Effector memory CD8-positive, alpha-beta T cell (primary cell): Measurements from ENCODE around the gene HYDIN.

Experiments used
- ATAC-seq: fragments of 150-1000 bp; cut with Tn5 transposase; replicated peaks from 2 replicates; pipeline ENCODE4 v1.10.0; 2021; ENCODE audit warnings: mild to moderate bottlenecking, moderate library complexity
- DNase-seq, 3 experiments: peaks; one replicate each; pipeline ENCODE4 v3.0.0; 2021
- H3K27ac Mint-ChIP-seq, 2 donors: one replicate each; pipeline ENCODE4 v1.8.0; 2022; ENCODE audit warnings: mild to moderate bottlenecking in 2 of 2, mixed read lengths in 2 of 2, moderate library complexity in 2 of 2
- H3K27me3 Mint-ChIP-seq, 2 donors: one replicate each; pipeline ENCODE4 v1.8.0; 2022; ENCODE audit warnings: mixed read lengths in 2 of 2
- H3K36me3 Mint-ChIP-seq: one replicate; pipeline ENCODE4 v1.8.0; 2022; ENCODE audit warnings: mild to moderate bottlenecking, moderate library complexity, mixed read lengths; ENCODE audit not compliant: insufficient read depth
- H3K4me1 Mint-ChIP-seq, 2 donors: one replicate each; pipeline ENCODE4 v1.8.0; 2022; ENCODE audit warnings: low read depth in 2 of 2, mixed read lengths in 2 of 2
- H3K4me3 Mint-ChIP-seq, 2 donors: one replicate each; pipeline ENCODE4 v1.8.0; 2022; ENCODE audit warnings: mild to moderate bottlenecking in 2 of 2, mixed read lengths in 2 of 2, moderate library complexity in 2 of 2
- H3K9me3 Mint-ChIP-seq, 2 donors: one replicate each; pipeline ENCODE4 v1.8.0; 2022; ENCODE audit warnings: mixed read lengths in 2 of 2
- total RNA-seq, 9 experiments: gene quantifications; one replicate each; lab custom pipeline; 2026; lab: John Stamatoyannopoulos, UW

HYDIN gene
- total RNA-seq = 0 to 0.11 (median 0) reads per million in 9 experiments

- H3K27ac Mint-ChIP-seq = no peak within 1 kb of the TSS
- DNase-seq (no peak), ATAC-seq (no peak)
- H3K4me3 Mint-ChIP-seq = no peak within 1 kb of the TSS
- peaks cover 26 to 30% of the 10 kb centered on the region in 2 donors for H3K27me3 Mint-ChIP-seq
- H3K36me3 Mint-ChIP-seq = no peaks in the 10 kb centered on the region
- H3K4me1 Mint-ChIP-seq = no peaks in the 10 kb centered on the region
- H3K9me3 Mint-ChIP-seq = peaks cover 2 to 25% of the 10 kb centered on the region in 2 donors
Measured at GRCh38 chr16:71230122-71230845, at the start of gene HYDIN. Gene HYDIN (minus strand): TSS chr16:71230722. CDS start chr16:71186895, 43,827 bp downstream.

GRCh38 chr16:71276589-71277334 lies 46.2 kb upstream of the HYDIN start:
- H3K4me3 Mint-ChIP-seq = no peak overlapping the region
- no peak for DNase-seq
- H3K9me3 Mint-ChIP-seq = no peaks in the 10 kb centered on the region
- no peak overlapping the region for H3K27ac Mint-ChIP-seq
- peaks cover 0 to 3% of the 10 kb centered on the region in 2 donors for H3K4me1 Mint-ChIP-seq
- no peaks in the 10 kb centered on the region for H3K27me3 Mint-ChIP-seq
- peaks cover 3% of the 10 kb centered on the region for H3K36me3 Mint-ChIP-seq
- ATAC-seq = no peak

GRCh38 chr16:71273384-71273783 lies 42.9 kb upstream of the HYDIN start:
- Mint-ChIP-seq H3K27ac (no peak overlapping the region), H3K36me3 (peaks cover 3% of the 10 kb centered on the region), H3K4me3 (no peak overlapping the region), H3K4me1 (no peaks in the 10 kb centered on the region), H3K9me3 (no peaks in the 10 kb centered on the region), H3K27me3 (peaks cover 12 to 13% of the 10 kb centered on the region in 2 donors)
- no peak for DNase-seq
- no peak for ATAC-seq

- Mint-ChIP-seq H3K27ac (no peak overlapping the region), H3K36me3 (peaks cover 6% of the 10 kb centered on the region), H3K4me3 (no peak overlapping the region), H3K9me3 (no peaks in the 10 kb centered on the region), H3K4me1 (no peaks in the 10 kb centered on the region), H3K27me3 (peaks cover 62 to 78% of the 10 kb centered on the region in 2 donors)
- no peak for DNase-seq
- ATAC-seq = no peak
Measured at GRCh38 chr16:71264299-71264698, 33.8 kb upstream of the HYDIN start.

GRCh38 chr16:71263582-71263981 lies 33.1 kb upstream of the HYDIN start:
- Mint-ChIP-seq H3K36me3 (peaks cover 6% of the 10 kb centered on the region), H3K27ac (no peak overlapping the region), H3K4me3 (no peak overlapping the region), H3K9me3 (no peaks in the 10 kb centered on the region), H3K27me3 (peaks cover 63 to 84% of the 10 kb centered on the region in 2 donors), H3K4me1 (no peaks in the 10 kb centered on the region)
- no peak for DNase-seq
- no peak for ATAC-seq

GRCh38 chr16:71262391-71262790 lies 31.9 kb upstream of the HYDIN start:
- ATAC-seq (no peak), DNase-seq (no peak)
- peaks cover 4% of the 10 kb centered on the region for H3K36me3 Mint-ChIP-seq
- H3K27ac Mint-ChIP-seq = no peak overlapping the region
- H3K4me3 Mint-ChIP-seq = no peak overlapping the region
- H3K4me1 Mint-ChIP-seq = no peaks in the 10 kb centered on the region
- H3K27me3 Mint-ChIP-seq = peaks cover 59 to 76% of the 10 kb centered on the region in 2 donors
- no peaks in the 10 kb centered on the region for H3K9me3 Mint-ChIP-seq

- Mint-ChIP-seq H3K36me3 (peaks cover 3% of the 10 kb centered on the region), H3K27ac (no peak overlapping the region), H3K9me3 (no peaks in the 10 kb centered on the region), H3K4me1 (no peaks in the 10 kb centered on the region), H3K27me3 (peaks cover 51 to 66% of the 10 kb centered on the region in 2 donors), H3K4me3 (no peak overlapping the region)
- ATAC-seq = no peak
- no peak for DNase-seq
Measured at GRCh38 chr16:71260995-71261394, 30.5 kb upstream of the HYDIN start.

- peaks cover 3% of the 10 kb centered on the region for H3K36me3 Mint-ChIP-seq
- H3K4me3 Mint-ChIP-seq = no peak overlapping the region
- H3K4me1 Mint-ChIP-seq = no peaks in the 10 kb centered on the region
- H3K27me3 Mint-ChIP-seq = peaks cover 59 to 61% of the 10 kb centered on the region in 2 donors
- no peak for ATAC-seq
- no peak for DNase-seq
- no peaks in the 10 kb centered on the region for H3K9me3 Mint-ChIP-seq
- H3K27ac Mint-ChIP-seq = no peak overlapping the region
Measured at GRCh38 chr16:71259086-71259485, 28.6 kb upstream of the HYDIN start.

GRCh38 chr16:71258372-71258771 lies 27.9 kb upstream of the HYDIN start:
- no peak for ATAC-seq
- Mint-ChIP-seq H3K4me1 (no peaks in the 10 kb centered on the region), H3K27ac (no peak overlapping the region), H3K27me3 (peaks cover 55 to 61% of the 10 kb centered on the region in 2 donors), H3K9me3 (no peaks in the 10 kb centered on the region), H3K4me3 (no peak overlapping the region), H3K36me3 (peaks cover 3% of the 10 kb centered on the region)
- DNase-seq = no peak

GRCh38 chr16:71257768-71258167 lies 27.2 kb upstream of the HYDIN start:
- peaks cover 3% of the 10 kb centered on the region for H3K36me3 Mint-ChIP-seq
- no peak for DNase-seq
- ATAC-seq = no peak
- no peaks in the 10 kb centered on the region for H3K9me3 Mint-ChIP-seq
- H3K4me3 Mint-ChIP-seq = no peak overlapping the region
- H3K27me3 Mint-ChIP-seq = peaks cover 53 to 55% of the 10 kb centered on the region in 2 donors
- no peaks in the 10 kb centered on the region for H3K4me1 Mint-ChIP-seq
- H3K27ac Mint-ChIP-seq = no peak overlapping the region

GRCh38 chr16:71255721-71256120 lies 25.2 kb upstream of the HYDIN start:
- no peak overlapping the region for H3K4me3 Mint-ChIP-seq
- H3K9me3 Mint-ChIP-seq = no peaks in the 10 kb centered on the region
- ATAC-seq = no peak

GRCh38 chr16:71254832-71255525 lies 24.5 kb upstream of the HYDIN start:
- H3K9me3 Mint-ChIP-seq = no peaks in the 10 kb centered on the region
- peaks cover 28 to 51% of the 10 kb centered on the region in 2 donors for H3K27me3 Mint-ChIP-seq
- H3K4me1 Mint-ChIP-seq = no peaks in the 10 kb centered on the region
- no peak for ATAC-seq
- H3K4me3 Mint-ChIP-seq = no peak overlapping the region
- H3K27ac Mint-ChIP-seq = no peak overlapping the region
- no peaks in the 10 kb centered on the region for H3K36me3 Mint-ChIP-seq
- no peak for DNase-seq

More at GRCh38 chr16:71255721-71256120, 25.2 kb upstream of the HYDIN start:
- Mint-ChIP-seq H3K36me3 (no peaks in the 10 kb centered on the region), H3K27ac (no peak overlapping the region), H3K27me3 (peaks cover 34 to 52% of the 10 kb centered on the region in 2 donors), H3K4me1 (no peaks in the 10 kb centered on the region)
- no peak for DNase-seq

GRCh38 chr16:71250461-71251235 lies 20.1 kb upstream of the HYDIN start:
- no peak for ATAC-seq
- Mint-ChIP-seq H3K4me1 (no peaks in the 10 kb centered on the region), H3K36me3 (no peaks in the 10 kb centered on the region), H3K27ac (no peak overlapping the region), H3K9me3 (no peaks in the 10 kb centered on the region), H3K27me3 (peaks cover 18 to 37% of the 10 kb centered on the region in 2 donors), H3K4me3 (no peak overlapping the region)
- DNase-seq = no peak
